ENCODE measurements around the gene LIN7C.

Gene LIN7C

GRCh38 chr11:27472398-27473016, 34.1 kb downstream of the LIN7C start, which contains the start of gene LGR4:
Gene LGR4 (minus strand): TSS chr11:27472790. CDS start chr11:27472302, 488 bp downstream.
- Histone ChIP-seq H3K9me3 (ENCODE audit: insufficient read depth, low read depth, low read length) (no peaks in the 10 kb centered on the region), H3K4me2 (ENCODE audit: low read depth, low read length, poor library complexity, severe bottlenecking) (no peak within 1 kb of the TSS), H3K79me2 (ENCODE audit: insufficient read depth, low read length) (no peaks in the 10 kb centered on the region), H3K9me2 (replicated peaks; ENCODE audit: low read depth, low read length) (no peaks in the 10 kb centered on the region), H3K9ac (ENCODE audit: low read depth, low read length, poor library complexity, severe bottlenecking) (no peak within 1 kb of the TSS), H3K36me3 (ENCODE audit: insufficient read depth, low read length) (no peaks in the 10 kb centered on the region), H3K4me1 (ENCODE audit: insufficient read depth, low read length, poor library complexity, severe bottlenecking) (no peaks in the 10 kb centered on the region), H4K20me1 (ENCODE audit: insufficient read depth, low read length, poor library complexity, severe bottlenecking) (no peaks in the 10 kb centered on the region), H3F3A (ENCODE audit: low read depth) (no peaks in the 10 kb centered on the region), H3K4me3 (ENCODE audit: low read length, poor library complexity, severe bottlenecking) (no peak within 1 kb of the TSS), H2AFZ (ENCODE audit: low read length) (no peak within 1 kb of the TSS), H3K27me3 (ENCODE audit: insufficient read depth, low read length, poor library complexity, severe bottlenecking) (no peaks in the 10 kb centered on the region)
- TF ChIP-seq EZH2phosphoT487 (IDR thresholded peaks at IDR 0.05; ENCODE audit: borderline replicate concordance) (no peak), CTCF (conservative IDR thresholded peaks at IDR 0.05; ENCODE audit: low read length) (no peak)

DNA sequence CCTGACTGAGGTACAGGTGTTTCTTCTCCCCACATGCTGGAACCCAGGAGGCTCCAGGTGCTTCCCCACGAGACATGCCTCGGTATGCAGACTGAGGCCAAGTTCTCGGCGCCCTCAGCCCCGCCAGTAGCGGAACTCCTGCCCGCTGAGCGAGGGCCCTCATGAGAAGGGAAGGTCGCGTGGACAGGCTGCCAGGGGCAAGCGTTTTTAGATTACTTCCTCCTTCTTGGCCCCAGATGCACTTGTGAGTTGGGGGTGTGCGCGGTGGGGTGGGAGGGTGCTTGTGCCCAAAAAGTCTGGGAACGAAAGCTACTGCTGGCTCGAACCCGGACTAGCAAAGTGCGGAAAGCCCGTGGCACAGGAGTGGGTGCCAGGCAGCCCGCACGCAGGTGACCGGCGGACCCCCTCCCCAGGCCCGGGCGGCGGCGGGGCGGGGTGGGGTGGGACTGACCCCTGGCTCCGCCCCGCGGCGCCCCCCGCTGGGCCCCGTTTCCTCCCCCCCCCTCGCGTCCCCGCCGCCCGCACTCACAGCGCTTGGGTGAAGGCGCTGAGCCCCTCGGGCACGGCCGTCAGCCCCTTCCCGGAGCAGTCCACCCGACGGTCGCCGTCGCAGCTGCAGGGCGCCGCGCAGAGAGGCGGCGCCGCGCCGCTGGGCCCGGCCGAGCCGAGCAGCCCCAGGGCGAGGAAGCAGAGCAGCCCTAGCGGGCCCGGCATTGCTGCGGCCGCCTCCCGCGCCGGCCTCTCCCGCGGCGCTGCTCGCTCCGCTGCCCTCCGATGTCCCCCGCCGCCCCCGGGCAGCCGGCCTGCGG, 34.8 kb downstream of the LIN7C start:
- H3K9me3 ChIP-seq (ENCODE audit: insufficient read depth, low read depth, low read length): no peaks in the 10 kb centered on the region
- no peak for TF ChIP-seq CTCF (conservative IDR thresholded peaks at IDR 0.05; ENCODE audit: low read length)
- TF ChIP-seq EZH2phosphoT487 (IDR thresholded peaks at IDR 0.05; ENCODE audit: borderline replicate concordance): no peak
- no peaks in the 10 kb centered on the region for H4K20me1 ChIP-seq (ENCODE audit: insufficient read depth, low read length, poor library complexity, severe bottlenecking)
- H3F3A ChIP-seq (ENCODE audit: low read depth): no peaks in the 10 kb centered on the region
- H2AFZ ChIP-seq (ENCODE audit: low read length): no peak overlapping the region
- no peaks in the 10 kb centered on the region for H3K4me1 ChIP-seq (ENCODE audit: insufficient read depth, low read length, poor library complexity, severe bottlenecking)
- H3K36me3 ChIP-seq (ENCODE audit: insufficient read depth, low read length): no peaks in the 10 kb centered on the region
- H3K9ac ChIP-seq (ENCODE audit: low read depth, low read length, poor library complexity, severe bottlenecking): no peak overlapping the region
- no peak overlapping the region for H3K4me3 ChIP-seq (ENCODE audit: low read length, poor library complexity, severe bottlenecking)
- no peaks in the 10 kb centered on the region for H3K79me2 ChIP-seq (ENCODE audit: insufficient read depth, low read length)
- no peak overlapping the region for H3K4me2 ChIP-seq (ENCODE audit: low read depth, low read length, poor library complexity, severe bottlenecking)
- no peaks in the 10 kb centered on the region for H3K27me3 ChIP-seq (ENCODE audit: insufficient read depth, low read length, poor library complexity, severe bottlenecking)
- no peaks in the 10 kb centered on the region for H3K9me2 ChIP-seq (replicated peaks; ENCODE audit: low read depth, low read length)

DNA sequence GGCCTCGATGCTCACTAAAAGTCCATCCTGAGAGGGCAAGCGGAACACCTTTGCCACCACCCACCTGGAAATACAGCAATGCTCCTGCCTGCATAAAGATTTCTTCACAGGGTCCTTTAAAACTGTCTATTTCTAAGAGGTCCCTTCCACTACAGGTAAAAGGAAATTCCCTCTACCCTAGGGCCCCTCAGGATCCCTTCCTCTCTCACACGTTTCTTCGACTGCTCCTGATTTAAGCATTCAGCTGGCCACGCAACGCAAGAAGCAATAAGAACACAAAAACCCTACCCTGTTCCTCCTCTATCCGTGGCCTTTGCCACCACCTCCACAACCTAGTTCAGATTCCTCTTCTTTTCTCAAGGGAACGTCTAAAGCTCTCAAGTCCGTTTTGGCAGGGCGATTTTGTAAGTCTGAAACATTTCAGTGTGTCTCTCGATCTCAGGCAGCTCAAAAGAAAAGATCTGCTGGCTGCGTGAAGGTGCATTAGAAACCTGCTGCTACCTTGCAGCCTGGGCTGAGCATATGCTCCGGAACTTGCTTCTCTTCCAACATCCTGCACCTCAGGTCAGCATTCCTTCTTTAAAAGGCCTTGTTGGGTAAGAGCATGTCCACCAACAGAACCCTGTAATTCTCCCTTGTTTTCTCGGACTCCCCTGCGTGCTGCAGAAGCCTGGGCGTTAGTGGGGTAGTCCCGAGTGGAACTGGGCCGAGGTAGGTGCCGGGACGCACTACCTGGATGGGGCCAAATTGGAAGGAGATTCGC, 35.6 kb downstream of the LIN7C start:
- H3K27me3 ChIP-seq (ENCODE audit: insufficient read depth, low read length, poor library complexity, severe bottlenecking): no peaks in the 10 kb centered on the region
- no peaks in the 10 kb centered on the region for H3K9me2 ChIP-seq (replicated peaks; ENCODE audit: low read depth, low read length)
- H3K36me3 ChIP-seq (ENCODE audit: insufficient read depth, low read length): no peaks in the 10 kb centered on the region
- H3K4me2 ChIP-seq (ENCODE audit: low read depth, low read length, poor library complexity, severe bottlenecking): no peak overlapping the region
- H4K20me1 ChIP-seq (ENCODE audit: insufficient read depth, low read length, poor library complexity, severe bottlenecking): no peaks in the 10 kb centered on the region
- H3K9me3 ChIP-seq (ENCODE audit: insufficient read depth, low read depth, low read length): no peaks in the 10 kb centered on the region
- no peaks in the 10 kb centered on the region for H3K4me1 ChIP-seq (ENCODE audit: insufficient read depth, low read length, poor library complexity, severe bottlenecking)
- TF ChIP-seq CTCF (conservative IDR thresholded peaks at IDR 0.05; ENCODE audit: low read length) (no peak), EZH2phosphoT487 (IDR thresholded peaks at IDR 0.05; ENCODE audit: borderline replicate concordance) (no peak)
- H3K9ac ChIP-seq (ENCODE audit: low read depth, low read length, poor library complexity, severe bottlenecking): no peak overlapping the region
- H2AFZ ChIP-seq (ENCODE audit: low read length): no peak overlapping the region
- H3K4me3 ChIP-seq (ENCODE audit: low read length, poor library complexity, severe bottlenecking): no peak overlapping the region
- no peaks in the 10 kb centered on the region for H3K79me2 ChIP-seq (ENCODE audit: insufficient read depth, low read length)
- no peaks in the 10 kb centered on the region for H3F3A ChIP-seq (ENCODE audit: low read depth)

Measured in Loucy (cell line).